Astrocyte of the hippocampus (primary cell): ENCODE data around the gene FBXL3.

Experiments used
- DNase-seq: peaks from one replicate; pipeline ENCODE4 v3.0.0; 2011; ENCODE audit warnings: low read depth, low spot score

Gene FBXL3, protein sequence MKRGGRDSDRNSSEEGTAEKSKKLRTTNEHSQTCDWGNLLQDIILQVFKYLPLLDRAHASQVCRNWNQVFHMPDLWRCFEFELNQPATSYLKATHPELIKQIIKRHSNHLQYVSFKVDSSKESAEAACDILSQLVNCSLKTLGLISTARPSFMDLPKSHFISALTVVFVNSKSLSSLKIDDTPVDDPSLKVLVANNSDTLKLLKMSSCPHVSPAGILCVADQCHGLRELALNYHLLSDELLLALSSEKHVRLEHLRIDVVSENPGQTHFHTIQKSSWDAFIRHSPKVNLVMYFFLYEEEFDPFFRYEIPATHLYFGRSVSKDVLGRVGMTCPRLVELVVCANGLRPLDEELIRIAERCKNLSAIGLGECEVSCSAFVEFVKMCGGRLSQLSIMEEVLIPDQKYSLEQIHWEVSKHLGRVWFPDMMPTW

GRCh38 chr13:77026861-77027621 lies at the start of gene FBXL3:
Gene FBXL3 (minus strand): TSS chr13:77027159. CDS start chr13:77021860, 5,299 bp downstream.
- peak; percentile 96 for DNase-seq

DNA sequence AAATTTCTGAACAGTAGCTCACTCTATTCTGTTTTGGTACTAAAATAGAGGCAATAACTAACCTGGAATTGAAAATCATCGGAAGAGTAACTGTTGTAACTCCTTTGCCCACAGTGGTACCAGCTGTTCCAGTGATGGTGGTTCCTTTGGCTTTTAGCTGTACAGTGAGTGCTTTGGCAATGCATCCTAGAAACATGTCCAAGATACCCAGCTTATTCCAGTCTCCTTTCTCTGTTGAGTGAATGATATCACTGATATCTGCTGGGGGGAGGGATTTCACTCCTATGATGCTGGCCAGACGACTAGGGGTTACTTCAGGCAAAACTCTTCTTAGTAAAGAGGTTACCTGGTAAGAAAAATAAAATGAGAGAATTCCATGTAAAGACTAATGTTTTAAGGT lies 40.6 kb upstream of the FBXL3 start:
- DNase-seq = no peak

DNA sequence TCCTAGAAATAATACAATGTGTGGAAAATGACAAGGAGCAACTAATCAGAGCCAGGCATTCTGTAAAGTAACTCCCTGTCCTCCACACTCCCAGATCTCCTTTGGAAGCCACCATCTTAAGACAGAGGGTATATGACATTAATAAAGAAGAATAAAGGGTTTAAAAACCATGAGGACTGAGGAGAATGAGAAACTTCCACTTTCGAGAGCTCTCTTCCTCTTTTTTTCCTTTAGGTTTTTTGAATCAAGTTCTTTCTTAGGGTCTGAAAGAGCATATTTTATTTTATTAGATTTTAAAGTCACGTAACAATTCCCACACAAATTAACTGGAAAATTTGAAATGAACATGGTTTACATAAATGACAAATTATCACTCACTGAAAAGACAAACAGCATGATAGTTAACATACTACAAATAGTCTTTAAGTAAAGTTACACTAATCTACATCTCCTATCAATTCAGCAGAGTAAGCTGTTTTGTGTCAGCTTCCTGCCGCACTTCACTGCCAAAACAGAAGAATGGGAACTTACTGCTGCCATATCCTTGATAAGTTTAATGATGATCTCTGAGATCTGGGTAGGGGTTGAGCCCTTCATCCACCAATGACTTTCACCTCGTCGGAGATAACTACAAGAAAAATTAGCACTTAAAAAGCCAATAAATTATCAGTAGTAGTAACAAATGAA lies 38.6 kb upstream of the FBXL3 start:
- no peak for DNase-seq

DNA sequence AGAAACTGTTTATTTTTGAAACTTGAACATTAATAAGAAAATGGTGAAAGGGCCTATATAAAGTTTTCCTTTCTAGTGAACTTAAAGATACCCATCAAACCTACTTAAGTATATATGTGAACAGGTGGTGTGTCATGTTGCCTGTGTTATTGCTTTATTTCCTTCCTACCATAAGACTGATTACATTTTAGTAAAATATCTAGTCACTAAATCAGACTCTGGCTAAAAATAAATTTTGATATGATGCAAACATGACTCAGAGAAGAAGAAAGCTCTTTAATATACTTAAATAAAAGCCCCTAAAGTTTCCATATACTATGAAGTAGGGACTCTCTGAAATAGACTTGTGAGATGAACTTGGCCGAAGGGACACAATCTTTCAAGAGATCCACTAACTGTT lies 35.1 kb upstream of the FBXL3 start:
- DNase-seq = no peak

GRCh38 chr13:77061362-77061761 lies 34.4 kb upstream of the FBXL3 start:
- DNase-seq = no peak

DNA sequence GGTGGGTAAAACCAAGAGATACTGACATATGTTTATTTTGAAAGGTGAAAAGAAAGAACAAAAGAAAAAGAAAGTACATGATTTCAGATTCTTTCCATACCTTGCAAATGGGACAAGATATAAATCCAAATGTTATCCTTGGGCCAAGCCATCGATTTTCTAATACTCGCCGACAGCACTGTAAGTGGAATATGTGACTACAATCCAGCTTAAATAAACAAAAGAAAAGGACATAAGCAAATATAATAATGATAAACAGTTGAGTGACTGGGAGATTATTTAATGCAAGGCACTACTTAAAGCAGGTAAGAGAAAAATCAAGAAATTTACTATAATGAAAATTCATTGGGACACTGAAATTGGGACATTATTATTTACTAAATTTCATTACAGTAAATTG lies 29.9 kb upstream of the FBXL3 start:
- no peak for DNase-seq

DNA sequence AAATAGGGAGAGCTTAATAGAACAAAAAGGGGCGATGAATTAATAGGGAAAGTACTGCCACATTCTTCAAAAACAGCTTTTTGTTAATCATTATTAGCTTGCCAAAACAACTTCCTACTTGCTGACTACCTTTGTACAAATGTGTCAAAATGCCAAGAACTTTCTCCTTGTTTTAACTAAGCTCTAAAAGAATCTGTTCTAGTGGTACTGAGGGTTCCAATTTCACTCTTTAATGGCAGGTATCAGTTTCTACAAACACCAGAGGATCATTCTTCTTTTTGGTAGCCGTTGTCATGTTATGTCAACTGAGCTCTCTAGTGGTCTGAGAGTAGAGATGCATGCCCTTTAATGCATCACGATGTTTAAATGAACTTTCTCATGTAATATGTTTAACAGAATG lies 29.4 kb upstream of the FBXL3 start:
- DNase-seq = peak; percentile 26

GRCh38 chr13:77055158-77055557 lies 28.2 kb upstream of the FBXL3 start:
- no peak for DNase-seq

GRCh38 chr13:77053192-77053591 lies 26.2 kb upstream of the FBXL3 start:
- no peak for DNase-seq

DNA sequence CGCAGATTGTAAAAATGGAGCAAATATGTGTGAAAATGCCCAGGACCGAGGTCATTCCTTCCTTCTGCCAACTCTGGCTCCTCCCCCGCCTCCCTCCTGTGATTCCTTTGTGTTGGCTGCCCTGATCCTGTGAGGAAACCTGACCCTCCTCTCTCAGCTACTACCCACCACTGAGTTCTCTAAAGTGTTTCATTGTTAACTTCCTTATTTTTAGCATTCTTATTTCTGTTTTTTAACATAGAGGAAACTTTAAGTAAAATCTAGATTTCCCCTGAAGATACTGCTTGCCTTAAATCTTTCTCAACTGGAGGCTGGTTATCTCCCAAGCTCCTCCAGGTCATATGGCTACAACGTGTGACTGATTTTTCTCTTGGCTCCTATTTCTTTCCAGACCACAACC lies 21.7 kb upstream of the FBXL3 start:
- peak; percentile 16 for DNase-seq

DNA sequence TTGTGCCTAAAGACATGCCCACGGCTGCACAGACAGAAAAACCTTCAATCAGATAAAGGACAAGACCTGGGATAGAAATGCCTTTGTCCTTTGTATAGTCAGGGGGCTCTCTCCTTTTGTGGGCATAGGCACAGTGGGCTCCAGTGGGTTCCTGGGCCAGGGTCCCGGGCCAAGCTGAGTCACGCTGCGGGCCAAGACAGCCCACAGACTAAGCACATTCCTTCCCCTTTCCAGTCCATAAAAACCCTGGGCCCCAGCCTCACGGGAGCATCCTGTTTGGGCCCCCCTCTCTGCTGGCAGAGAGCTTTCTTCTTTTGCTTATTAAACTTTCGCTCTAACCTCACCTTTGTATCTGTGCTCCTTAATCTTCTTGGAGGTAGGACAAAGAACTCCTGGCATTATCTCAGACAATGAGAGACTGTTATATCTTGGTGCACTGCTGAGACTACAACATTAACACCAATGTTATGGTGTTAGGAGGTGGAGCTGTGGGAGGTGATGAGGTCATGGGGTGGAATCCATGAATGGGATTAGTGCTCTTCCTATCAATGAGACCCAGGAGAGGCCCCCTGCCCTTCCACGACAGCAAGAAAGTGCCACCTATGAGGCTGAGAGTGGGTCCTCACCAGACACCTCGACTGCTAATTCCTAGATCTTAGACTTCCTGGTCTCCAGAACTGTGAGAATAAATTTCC lies 20.8 kb upstream of the FBXL3 start:
- no peak for DNase-seq

DNA sequence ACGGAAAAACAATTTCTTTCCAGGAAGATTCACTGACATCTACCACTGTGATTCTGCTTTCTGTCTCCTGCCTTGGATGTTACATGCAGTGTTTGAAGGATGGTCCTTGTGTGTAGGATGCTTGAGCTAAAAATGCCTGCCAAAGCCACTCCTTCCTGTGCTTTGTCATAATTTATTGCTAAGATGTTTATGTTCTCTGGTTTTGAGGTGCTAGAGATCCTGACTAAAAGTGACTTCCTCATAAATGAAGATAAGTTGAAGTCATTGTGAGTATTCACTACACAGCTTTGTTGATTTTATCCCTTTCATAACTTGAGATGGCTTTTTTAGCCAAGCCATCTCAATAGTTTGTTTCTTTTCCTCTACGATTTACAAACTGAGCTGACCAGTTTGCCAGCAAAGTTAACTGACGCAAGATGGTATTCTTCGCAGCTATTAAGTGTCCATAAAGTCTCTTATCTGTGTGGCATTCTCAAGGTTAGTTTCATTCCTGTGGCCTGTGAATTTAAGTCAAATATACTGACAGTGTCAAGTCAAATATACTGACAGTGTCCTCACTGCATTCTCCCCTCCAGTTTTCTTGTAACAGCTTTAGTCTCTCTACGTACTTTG lies 15.7 kb upstream of the FBXL3 start:
- DNase-seq = no peak

DNA sequence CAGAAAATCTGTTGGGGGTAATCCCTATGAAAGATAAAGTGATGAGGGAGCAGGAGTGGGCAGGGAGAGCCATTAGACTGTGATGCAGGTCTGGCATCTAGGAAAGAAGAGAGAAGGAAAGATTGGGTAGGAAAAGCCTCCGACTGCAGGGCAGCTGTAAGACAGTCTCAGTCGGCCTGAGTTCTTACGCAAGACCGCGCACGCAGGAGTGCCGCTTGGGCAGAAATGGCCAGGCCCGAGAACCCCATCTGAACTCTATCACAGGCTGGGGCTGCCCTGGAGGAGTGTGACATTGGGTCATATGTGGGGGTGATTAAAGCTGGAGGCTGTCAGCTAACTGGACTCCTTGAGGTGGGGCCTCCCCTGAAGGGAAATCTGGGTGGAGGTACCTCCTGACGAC lies 13.9 kb upstream of the FBXL3 start:
- DNase-seq = no peak

GRCh38 chr13:77040076-77040475 lies 13.1 kb upstream of the FBXL3 start:
- no peak for DNase-seq

DNA sequence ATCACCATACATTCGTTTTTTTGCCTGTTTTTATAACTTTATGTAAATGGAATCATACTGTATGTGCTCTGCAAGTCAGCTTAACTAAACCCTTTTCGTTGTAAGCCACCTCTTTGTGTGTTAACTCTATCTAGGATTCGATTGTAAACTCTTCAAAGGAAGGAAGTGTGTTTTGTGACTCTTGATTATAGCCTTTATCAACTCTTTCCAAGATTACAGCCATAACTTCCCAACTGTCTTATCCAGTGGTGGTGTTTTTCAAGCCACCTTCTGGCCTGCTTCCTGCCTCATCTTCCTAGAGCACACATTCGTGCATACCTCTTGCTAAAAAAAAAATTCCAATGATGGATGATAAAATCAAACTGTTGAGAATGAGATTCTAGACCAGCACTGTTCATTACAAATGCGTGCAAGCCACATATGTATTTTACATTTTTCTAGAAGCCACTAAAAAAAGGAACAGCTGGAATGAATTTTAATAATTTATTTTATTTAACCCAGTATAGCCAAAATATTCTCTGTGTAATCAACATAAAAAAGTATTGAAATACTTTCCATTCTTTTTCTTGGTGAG lies 12.0 kb upstream of the FBXL3 start:
- DNase-seq = no peak

- DNase-seq = no peak
Observed at GRCh38 chr13:77036279-77036678, 9.3 kb upstream of the FBXL3 start.

DNA sequence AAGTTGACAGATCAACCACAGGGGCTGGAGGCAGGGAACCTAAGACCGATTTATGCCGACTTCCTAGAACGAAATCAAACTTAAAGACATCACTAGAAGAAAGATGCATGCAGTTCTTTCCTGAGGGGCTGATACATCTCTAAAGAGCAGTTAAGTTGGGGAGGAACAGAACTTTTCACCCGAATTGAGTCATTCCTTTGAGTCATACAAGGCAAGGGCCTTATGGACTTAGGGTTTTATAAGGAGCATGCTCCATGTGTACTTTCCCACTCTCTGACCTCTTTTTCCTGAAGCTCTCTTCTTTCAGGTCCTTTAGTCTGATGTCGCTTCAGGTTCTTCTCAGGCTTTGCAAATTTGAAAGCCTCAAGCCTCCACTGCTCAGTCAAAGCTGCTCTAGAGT lies 7.9 kb upstream of the FBXL3 start:
- no peak for DNase-seq

- no peak for DNase-seq
Observed at GRCh38 chr13:77033717-77034302, 6.9 kb upstream of the FBXL3 start.

DNA sequence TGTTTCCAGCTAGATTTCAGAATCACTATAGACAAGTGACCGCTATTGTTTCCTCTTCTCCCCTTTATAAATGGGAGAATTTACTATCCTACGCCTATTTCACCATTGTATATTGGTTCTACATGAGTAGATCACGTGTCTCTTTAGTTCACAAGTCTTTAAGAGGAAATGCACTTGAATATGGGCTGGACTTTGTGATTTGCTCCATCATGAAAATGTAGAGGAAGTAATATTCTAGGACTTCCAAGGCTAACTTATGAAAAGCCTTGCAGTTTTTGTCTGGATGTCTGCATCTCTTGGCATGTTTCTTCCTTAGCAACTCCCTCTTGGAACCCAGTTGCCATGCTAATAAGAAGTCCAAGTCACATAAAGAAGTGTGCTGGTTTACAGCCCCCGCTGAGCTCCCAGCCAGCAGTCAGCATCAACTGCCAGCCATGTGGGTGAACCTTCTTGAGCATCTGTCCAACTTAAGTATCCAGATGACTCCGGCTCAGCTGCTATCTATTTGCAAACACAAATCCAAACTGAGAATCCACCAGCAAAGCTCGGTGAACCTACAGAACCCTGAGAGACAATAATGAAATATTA lies 4.8 kb upstream of the FBXL3 start:
- DNase-seq = no peak

DNA sequence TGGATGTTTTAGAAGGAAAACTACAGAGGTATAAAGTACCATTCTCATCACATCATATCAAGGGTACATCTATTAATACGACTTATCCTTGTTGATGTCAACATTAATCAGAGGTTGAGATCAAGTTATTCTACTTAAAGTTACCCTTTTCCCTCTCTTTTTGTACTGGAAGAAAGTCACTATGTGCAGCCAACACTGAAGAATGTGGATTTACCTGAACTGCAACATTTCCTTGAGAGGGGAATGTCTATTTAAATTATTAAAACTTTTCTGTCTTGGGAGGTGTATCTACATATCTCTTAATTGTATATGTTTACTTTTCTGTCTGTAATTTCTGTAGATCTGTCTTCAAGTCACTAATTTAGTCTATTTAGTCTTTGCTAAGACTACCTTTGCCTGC lies 2.5 kb upstream of the FBXL3 start:
- DNase-seq = no peak
